D341Med (cell line): ENCODE measurements around the gene MBNL2.

Experiments used
- DNase-seq: peaks from one replicate; pipeline ENCODE4 v3.0.0; 2012; ENCODE audit warnings: low spot score

MBNL2 gene

GRCh38 chr13:97327506-97328221 lies 105.5 kb downstream of the MBNL2 start:
- no peak for DNase-seq

DNA sequence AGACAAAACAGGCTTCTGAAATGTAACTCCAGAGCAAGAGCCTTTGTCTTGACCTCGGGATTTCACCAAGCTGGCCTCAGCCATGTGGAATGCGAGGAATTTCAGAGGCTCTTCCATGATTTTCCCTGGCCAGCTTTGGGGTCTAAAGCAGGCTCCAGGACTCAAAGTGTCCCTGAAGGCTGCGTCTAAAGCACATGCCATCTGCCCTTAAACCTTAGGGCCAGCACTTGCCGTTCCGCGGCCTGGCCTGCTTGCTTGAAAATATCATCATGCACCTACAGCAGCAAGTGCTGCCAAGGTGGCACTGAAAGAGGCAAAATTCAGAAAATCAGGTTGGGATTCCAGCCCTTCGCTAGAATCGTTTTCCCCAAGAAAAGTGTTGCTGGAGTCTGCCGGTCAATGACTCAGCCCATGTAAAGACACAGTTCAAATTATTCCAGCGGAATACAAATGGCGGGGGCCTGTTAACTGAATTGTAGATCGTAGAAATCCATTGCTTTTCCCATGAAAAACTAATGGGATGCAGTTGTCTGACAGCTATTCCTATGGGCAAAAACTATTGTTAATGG lies 106.2 kb downstream of the MBNL2 start:
- no peak for DNase-seq

DNA sequence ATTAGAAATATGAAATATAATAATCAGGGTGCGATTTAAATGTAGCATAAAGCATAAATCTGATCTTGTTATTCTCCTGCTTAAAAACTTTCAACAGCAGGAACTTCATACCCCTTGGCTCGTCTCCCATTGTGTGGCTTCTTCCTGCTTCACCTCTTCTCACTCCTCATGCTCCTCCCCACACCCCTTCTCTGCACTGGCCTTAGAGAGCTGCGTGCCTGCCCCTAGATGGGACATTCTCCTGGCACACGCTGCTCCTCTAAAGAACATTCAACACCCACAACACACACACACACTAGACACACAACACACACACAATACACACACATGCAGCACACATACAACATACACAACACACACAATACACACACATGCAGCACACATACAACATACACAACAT lies 107.2 kb downstream of the MBNL2 start:
- no peak for DNase-seq

GRCh38 chr13:97330448-97330847 lies 108.3 kb downstream of the MBNL2 start:
- DNase-seq = no peak

- DNase-seq = no peak
These were observed 110.6 kb downstream of the MBNL2 start for GRCh38 chr13:97332742-97333141.

- DNase-seq = no peak
These were observed 111.8 kb downstream of the MBNL2 start for GRCh38 chr13:97333983-97334382.

DNA sequence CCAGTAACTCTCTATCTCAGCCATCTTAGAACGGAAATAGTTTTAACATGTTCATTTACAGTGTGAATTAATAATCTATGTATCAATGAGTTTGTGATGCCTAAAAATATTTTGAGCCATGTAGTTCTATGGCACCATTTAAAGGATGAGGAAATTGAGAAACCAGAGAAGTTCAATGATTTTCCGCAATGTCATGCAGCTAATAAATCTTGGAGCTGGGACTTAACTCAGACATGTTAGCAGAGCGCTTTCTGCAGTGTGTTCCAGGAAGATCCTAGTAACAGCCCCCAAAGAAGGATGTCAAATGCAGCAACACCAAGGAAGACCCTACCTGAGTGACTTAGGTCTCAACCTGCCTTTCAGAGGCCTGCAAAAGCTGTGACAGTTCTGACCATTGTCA lies 112.6 kb downstream of the MBNL2 start:
- DNase-seq = no peak

DNA sequence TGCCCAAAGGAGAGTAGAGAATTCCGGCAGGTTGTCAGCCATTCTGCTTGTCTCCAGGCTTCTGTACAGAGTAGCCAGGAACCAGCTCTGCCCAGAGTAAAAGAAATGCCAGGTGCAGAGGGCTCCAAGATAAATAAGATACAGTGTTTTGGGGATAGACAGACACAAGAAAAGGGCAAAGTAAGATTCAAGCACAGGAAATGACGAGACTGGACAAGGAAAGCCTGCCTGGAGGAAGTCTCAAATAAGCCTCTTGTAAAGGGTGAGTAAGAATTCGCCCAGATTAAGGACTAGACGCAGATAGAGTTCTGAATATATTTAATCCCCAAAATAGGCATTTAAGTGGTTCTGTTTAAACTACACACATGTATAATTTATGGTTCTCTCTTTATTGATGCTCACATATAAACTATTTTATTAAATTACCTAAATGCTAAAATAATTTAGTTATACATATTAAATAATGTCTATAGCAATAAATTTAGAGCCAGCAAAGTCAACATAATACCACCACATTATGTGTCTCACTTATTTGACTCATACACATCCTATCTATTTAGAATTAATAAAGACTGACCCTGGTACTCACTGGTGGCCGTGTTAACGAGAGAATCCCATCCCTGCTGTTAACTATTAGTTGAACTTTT lies 113.5 kb downstream of the MBNL2 start:
- no peak for DNase-seq

- no peak for DNase-seq
These were observed 115.9 kb downstream of the MBNL2 start for GRCh38 chr13:97337985-97338499.

GRCh38 chr13:97338571-97338970 lies 116.4 kb downstream of the MBNL2 start:
- DNase-seq = no peak

GRCh38 chr13:97339019-97339987 lies 117.2 kb downstream of the MBNL2 start:
- DNase-seq = no peak

DNA sequence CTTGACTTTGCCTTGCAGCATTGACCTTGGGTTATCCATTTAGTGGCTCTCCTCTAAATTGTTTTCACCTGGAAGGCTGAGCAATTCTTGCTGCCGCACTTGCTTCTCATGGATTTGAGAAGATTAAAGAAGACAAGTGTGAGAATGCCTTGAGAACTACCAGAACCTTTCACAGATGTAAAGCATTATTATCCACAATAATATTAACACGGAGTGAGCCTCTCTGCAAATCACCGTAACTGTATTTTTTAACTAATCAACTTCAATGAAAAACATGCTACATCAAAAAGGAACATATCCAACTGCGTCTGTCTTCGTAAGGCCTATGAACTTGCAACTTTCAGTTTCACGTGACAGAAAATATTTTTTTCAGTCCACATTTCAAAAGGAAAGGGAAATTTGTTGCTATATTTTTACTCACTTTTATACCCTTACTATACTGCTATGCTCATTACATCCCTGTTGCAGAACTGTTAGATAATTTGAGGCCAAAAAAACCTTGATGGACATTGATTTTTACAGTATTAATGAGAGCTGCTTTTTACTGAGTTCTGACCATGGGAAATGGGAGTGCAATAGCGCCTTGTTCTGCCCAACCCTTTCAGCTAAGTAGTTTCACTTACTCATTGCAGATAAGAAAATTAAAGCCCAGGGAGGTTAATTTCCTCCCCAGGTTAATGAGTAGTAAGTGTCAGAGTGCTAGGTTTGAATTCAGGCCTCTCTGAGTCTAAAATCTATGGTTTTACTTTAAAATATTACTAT lies 118.0 kb downstream of the MBNL2 start:
- no peak for DNase-seq

DNA sequence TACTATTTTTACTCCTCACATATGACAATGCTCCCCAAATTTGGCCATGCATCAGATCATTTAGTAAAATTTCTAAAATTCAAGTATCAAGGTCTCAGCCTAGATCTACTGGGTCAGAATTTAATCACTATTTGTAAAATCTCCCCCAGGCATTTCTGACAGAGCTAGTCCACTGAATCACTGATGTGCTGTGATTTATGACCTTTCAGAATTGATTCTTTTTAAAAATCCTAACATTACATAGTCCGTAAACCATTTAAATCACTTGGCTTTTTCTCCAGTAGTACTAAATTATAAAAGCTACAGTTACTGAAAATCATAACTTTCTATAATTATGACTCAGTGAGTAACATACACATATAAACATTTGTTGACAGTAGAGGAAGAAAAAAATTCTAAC lies 119.0 kb downstream of the MBNL2 start:
- no peak for DNase-seq

GRCh38 chr13:97342136-97342535 lies 120.0 kb downstream of the MBNL2 start:
- DNase-seq = no peak

DNA sequence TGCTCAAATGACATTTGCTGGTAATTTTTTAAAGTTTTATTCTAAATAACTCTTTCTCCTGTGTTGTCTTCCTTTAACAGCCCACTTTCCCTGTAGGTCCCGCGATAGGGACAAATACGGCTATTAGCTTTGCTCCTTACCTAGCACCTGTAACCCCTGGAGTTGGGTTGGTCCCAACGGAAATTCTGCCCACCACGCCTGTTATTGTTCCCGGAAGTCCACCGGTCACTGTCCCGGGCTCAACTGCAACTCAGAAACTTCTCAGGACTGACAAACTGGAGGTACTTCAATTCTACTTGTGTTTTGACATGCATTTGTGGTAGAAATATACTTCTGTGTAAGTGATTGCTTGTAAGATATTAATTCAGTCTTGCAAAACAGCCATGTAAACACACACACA lies 120.8 kb downstream of the MBNL2 start:
- no peak for DNase-seq

- DNase-seq = peak; percentile 53
These were observed 122.4 kb downstream of the MBNL2 start for GRCh38 chr13:97344265-97345175.

DNA sequence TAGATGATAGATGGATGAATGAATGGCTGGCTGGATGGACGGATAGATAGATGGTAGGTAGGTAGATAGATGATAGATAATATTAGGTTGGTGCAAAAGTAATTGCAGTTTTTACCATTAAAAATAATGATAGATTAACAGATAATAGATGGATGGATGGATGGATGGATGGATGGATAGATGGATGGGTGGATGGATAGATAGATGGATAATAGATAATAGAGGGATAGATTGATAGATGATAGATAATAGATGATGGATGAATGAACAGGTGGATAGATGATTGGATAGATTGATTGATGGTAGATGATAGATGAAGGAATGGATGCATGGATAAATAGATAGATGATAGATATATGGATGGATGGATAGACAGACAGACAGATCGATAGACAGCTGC lies 124.0 kb downstream of the MBNL2 start:
- DNase-seq = no peak

- DNase-seq = no peak
These were observed 124.6 kb downstream of the MBNL2 start for GRCh38 chr13:97346561-97347254.

GRCh38 chr13:97347255-97347932 lies 125.3 kb downstream of the MBNL2 start:
- DNase-seq = no peak
